Activated T-helper 2 cell treated with anti-CD3 and anti-CD28 coated beads, Interferon-gamma antibody, Interleukin-2, Interleukin-4, amounts not matched to agents 10 μg/mL and 5 μg/mL and 100 μg/mL, durations not matched to agents 14 hours and 24 hours and 36 hours (primary cell): ENCODE measurements around the gene PTPRN2. TPM values are rescaled to one million over a fixed set of nuclear protein-coding genes. Genes with fewer than 3 reads are reported as not detected.

Source experiments
- DNase-seq: peaks from one replicate; pipeline ENCODE4 v3.0.0; 2021; ENCODE audit warnings: low spot score
- H3K27ac Mint-ChIP-seq: one replicate; pipeline ENCODE4 v1.8.0; 2021; ENCODE audit warnings: mixed read lengths
- H3K27me3 Mint-ChIP-seq: one replicate; pipeline ENCODE4 v1.8.0; 2021; ENCODE audit warnings: low read depth, mixed read lengths
- H3K36me3 Mint-ChIP-seq: one replicate; pipeline ENCODE4 v1.8.0; 2021; ENCODE audit warnings: low read depth, mixed read lengths
- H3K4me1 Mint-ChIP-seq: one replicate; pipeline ENCODE4 v1.8.0; 2021; ENCODE audit warnings: low read depth, mixed read lengths
- H3K4me3 Mint-ChIP-seq: one replicate; pipeline ENCODE4 v1.8.0; 2021; ENCODE audit warnings: low read depth, mild to moderate bottlenecking, moderate library complexity, mixed read lengths
- H3K9me3 Mint-ChIP-seq: one replicate; pipeline ENCODE4 v1.8.0; 2021; ENCODE audit warnings: mixed read lengths
- intact Hi-C: fragments of 100-400 bp; cut with micrococcal nuclease; formaldehyde crosslinking; loops from one replicate; pipeline ENCODE4 v1.15.1; 2023
- total RNA-seq: library from RNA; stranded (reverse); gene quantifications from 2 replicates; pipeline ENCODE4 v1.2.3, GENCODE V29; 2022

Gene PTPRN2
- total RNA-seq, 1 donor from 2014 or later, result 1.3 TPM

DNA sequence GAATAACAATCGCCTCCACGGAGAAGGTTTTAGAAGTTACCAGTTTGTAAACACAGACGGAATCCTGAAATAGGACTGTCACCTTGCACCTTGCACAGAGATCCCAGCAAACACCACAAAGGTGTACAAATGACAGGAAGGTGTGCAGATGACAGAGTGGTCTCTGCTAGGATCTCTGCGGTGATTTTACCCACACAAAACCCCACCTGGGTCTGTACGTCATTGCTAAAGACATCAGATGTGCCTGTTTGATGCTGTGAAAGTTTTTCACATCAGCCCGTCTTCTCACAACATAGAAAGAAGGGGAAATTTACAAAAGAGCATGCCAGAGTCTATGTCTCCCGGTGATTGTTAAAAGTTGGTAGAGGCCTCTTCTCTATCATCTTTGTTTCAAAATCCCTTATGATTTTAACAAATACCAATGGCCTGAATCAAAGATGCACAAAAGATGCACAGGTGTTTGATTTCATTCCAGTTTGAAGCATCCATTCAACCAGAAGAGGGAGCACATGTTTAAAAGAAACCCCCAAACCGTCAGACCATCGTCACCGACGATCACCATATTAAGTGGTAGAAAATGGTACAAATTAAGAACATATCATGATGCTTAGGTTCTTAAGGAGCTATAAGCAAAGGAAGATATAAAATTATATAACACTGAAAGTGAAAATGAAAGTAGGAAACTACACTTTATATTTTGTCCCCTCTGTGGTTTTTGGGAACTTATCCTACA, 576.5 kb downstream of the PTPRN2 start:
- intact Hi-C loops, result no loop called here
- Mint-ChIP-seq H3K4me1 (no peaks in the 10 kb centered on the region), H3K4me3 (no peak overlapping the region), H3K27ac (no peak overlapping the region), H3K9me3 (no peaks in the 10 kb centered on the region), H3K36me3 (no peaks in the 10 kb centered on the region), H3K27me3 (no peaks in the 10 kb centered on the region)
- no peak for DNase-seq

DNA sequence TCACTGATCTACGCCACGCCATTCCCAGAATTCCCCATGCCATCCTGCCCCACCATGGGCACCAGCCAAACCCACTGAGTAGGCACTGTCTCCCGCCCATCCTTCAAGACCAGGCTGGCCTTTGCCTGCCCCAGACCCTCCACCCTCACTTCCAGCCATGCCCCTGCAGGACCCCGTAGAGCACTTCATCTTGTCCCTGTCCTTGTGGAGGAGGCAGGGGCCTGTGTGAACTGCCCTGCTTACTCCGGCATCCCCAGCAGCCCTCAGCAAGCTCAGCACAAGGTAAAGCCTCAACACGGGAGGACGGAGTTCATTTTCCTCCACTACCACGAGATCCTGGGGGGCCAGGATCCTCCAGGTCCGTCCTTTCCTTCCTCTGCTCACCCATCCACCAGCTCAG, 577.7 kb downstream of the PTPRN2 start:
- Mint-ChIP-seq H3K27me3 (no peaks in the 10 kb centered on the region), H3K9me3 (no peaks in the 10 kb centered on the region), H3K4me1 (no peaks in the 10 kb centered on the region), H3K4me3 (no peak overlapping the region), H3K36me3 (no peaks in the 10 kb centered on the region), H3K27ac (no peak overlapping the region)
- DNase-seq, result no peak
- intact Hi-C loops, result no loop called here

DNA sequence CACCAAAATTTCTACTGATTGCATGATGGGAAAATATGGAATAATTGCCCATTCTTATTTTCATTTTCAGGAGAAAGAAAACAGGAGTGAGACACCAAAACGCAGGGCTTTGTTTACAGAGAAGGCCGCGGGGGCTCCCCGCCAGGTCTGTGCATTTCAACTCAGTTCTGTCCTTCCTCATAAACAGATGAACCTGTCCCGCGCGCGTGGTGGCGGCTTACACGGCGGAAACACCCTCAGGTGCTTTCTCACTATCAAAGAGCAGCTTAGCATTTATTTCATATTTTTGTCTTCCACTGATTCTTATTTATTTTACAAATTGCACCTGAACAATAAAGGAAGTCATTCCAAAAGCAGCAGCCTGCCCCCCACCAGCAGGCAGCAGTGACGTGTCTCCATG, 579.4 kb downstream of the PTPRN2 start:
- Mint-ChIP-seq H3K4me1 (no peaks in the 10 kb centered on the region), H3K36me3 (no peaks in the 10 kb centered on the region), H3K27me3 (no peaks in the 10 kb centered on the region), H3K27ac (no peak overlapping the region), H3K9me3 (no peaks in the 10 kb centered on the region), H3K4me3 (no peak overlapping the region)
- no peak for DNase-seq
- intact Hi-C loops, result no loop called here

DNA sequence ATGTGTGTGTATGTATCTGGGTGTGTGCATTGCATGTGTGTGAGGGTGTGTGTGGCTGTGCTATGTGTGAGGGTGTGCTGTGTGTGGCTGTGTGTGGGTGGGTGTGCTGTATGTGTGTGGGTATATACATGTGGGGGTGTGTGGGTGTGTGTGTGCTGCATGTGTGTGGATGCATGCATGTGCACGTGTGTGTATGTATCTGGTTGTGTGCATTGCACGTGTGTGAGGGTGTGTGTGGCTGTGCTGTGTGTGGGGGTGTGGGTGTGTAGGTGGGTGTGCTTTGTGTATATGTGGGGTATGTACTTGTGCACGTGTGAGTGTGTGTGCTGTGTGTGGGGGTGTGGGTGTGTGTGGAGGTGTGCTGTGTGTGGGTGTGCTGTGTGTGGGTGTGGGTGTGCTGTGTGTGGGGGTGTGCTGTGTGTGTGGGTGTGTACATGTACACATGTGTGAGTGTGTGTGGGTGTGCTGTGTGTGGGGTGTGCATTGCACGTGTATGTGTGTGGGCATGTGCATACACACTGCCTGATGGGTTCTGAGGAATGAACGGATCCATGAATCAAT, 579.8 kb downstream of the PTPRN2 start:
- DNase-seq, result no peak
- no peak overlapping the region for H3K27ac Mint-ChIP-seq
- H3K9me3 Mint-ChIP-seq, result no peaks in the 10 kb centered on the region
- no peaks in the 10 kb centered on the region for H3K27me3 Mint-ChIP-seq
- H3K4me3 Mint-ChIP-seq, result no peak overlapping the region
- no peaks in the 10 kb centered on the region for H3K36me3 Mint-ChIP-seq
- H3K4me1 Mint-ChIP-seq, result no peaks in the 10 kb centered on the region
- intact Hi-C loops, result no loop called here

DNA sequence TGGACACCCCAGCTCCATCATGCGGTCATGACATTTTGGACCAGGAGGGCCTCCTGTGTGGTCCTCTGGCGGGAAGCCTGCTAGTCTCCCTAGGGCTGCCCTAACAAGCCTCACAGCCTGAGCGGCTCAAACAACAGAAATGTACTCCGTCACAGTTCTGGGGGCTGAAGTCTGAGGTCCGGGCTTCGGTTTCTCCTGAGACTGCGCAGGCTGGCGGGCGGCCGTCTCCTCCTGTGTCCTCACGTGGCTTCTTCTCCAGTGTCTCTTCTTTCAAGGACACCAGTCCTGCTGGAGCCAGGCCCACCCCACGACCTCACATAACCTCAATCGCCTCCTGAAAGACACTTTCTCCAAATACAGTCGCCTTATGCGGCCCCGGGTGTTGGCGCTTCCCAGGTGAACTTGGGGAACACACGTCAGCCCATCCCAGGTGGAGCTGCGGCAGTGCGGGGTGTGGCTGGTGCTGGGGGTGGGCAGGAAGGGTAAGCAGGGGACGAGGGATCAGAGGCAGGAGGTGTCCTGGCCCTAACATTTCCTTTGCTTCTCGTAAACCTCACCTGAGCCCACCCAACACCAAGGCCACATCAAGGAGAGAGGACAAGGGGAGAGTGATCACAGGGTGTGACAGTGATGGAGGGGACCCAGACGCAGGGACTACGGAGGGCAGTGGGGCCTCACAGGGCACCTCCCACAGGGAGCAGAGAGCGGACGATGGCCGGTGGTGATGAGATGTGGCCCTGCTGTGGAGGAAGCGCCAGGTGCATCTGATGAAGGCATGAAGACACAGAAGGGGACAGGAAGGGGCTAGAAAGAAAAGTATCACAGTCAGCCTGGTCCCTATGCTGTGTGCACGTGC, 580.6 kb downstream of the PTPRN2 start:
- Mint-ChIP-seq H3K36me3 (no peaks in the 10 kb centered on the region), H3K27me3 (no peaks in the 10 kb centered on the region), H3K4me1 (no peaks in the 10 kb centered on the region), H3K4me3 (no peak overlapping the region), H3K27ac (no peak overlapping the region), H3K9me3 (no peaks in the 10 kb centered on the region)
- intact Hi-C loops, result no loop called here
- DNase-seq, result no peak

DNA sequence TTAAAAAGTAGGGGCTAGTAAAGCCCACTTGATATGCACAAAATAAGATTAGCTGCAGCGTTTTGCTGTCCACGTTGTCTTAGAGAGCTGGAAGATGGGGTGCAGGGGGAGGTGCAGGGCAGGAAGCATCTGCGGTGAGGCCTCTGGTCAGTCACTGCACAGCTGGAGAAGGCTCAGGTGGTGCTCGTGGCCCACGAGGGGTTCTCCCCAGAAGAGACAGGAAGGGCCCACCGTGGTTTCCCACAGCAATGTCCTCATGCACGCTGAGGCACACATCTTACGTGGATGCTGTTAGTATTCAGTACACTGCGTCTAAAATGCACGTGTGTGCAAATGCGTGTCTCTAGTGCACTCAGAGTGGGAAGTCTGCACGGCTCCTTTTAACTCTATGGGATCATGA, 582.1 kb downstream of the PTPRN2 start:
- H3K36me3 Mint-ChIP-seq, result no peaks in the 10 kb centered on the region
- no peaks in the 10 kb centered on the region for H3K27me3 Mint-ChIP-seq
- intact Hi-C loops, result no loop called here
- H3K4me3 Mint-ChIP-seq, result no peak overlapping the region
- H3K4me1 Mint-ChIP-seq, result no peaks in the 10 kb centered on the region
- no peak overlapping the region for H3K27ac Mint-ChIP-seq
- no peak for DNase-seq
- H3K9me3 Mint-ChIP-seq, result no peaks in the 10 kb centered on the region

DNA sequence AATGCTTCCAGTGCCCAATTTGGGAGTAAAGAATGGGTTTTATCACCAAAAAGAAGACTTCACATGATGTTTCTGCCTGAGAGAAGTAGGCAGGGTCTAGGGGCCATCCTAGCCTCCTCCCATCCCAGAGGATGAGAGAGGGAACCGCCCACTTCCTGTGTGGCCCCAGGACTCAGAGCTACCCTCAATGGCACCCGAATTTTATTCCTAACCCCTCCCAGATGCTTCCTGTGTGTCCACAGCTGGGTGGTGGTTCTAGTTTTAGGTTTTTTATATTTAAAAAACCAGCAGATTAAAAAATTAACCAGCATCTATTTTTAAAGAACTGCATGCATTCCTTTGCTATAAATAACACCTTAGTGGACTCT, 583.5 kb downstream of the PTPRN2 start:
- Mint-ChIP-seq H3K27me3 (no peaks in the 10 kb centered on the region), H3K36me3 (no peaks in the 10 kb centered on the region), H3K4me3 (no peak overlapping the region), H3K27ac (no peak overlapping the region), H3K9me3 (no peaks in the 10 kb centered on the region), H3K4me1 (no peaks in the 10 kb centered on the region)
- intact Hi-C loops, result no loop called here
- DNase-seq, result no peak

DNA sequence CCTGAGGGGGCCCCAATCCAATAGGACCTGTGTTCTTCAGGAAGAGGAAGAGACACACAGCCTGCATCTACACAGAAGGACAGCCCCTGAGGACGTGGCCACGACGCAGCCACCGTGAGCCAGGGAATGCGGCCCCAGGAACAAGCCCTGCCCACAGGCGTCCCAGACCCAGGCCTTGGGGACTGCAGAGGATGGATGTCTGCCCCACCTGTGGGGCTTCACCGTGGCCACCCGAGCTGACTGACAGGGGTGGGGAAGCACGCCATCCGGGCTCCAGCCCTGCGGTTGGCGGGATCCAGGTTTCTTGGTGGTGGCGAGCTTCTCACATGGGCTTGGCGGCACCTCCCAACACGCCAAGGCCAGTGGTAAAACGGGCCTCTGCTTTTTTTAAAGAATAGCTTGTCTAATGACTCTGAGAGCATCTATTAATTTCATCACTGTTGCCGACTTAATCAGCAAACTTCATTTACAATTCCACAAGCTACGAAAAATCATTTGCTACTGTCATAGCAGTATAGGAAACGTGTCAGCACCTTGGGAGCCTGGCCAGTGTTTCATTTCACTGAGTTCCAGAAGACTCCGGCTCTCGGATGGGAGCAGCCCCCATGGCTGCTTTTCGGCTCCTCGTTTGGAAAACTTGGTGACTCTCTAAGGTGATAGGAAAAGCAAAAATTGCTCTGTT, 584.0 kb downstream of the PTPRN2 start:
- intact Hi-C loops, result no loop called here
- no peaks in the 10 kb centered on the region for H3K9me3 Mint-ChIP-seq
- no peak overlapping the region for H3K27ac Mint-ChIP-seq

DNA sequence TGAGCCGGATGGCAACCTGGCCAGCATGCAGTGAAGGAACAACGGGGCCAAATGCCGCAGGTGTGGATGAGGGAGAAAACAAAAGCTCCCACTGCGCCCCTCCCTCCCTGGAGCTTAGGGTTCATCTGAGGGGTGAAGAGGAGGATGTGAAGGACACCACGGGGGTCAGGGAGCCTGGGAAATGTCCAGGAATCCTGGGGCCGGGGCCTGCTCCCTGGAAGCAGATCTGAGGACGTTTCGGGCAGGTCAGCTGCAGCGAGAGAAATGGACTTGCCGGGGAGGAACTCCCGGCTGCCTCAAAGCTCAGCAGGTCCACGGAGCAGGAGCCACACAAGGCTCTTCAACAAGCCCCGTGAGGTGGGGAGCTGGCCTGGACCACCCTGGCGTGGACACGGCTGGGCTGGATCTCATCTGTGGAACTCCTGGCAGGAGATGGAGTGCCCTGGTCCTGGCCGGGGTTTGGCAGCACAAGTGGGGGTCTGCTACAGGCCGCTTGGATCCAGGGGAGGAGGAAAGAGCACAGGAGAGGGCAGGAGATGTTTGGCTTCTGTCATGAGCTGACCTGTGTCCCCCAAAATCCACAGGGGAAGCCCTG, 585.0 kb downstream of the PTPRN2 start:
- intact Hi-C loops, result no loop called here
- no peaks in the 10 kb centered on the region for H3K4me1 Mint-ChIP-seq
- H3K27me3 Mint-ChIP-seq, result no peaks in the 10 kb centered on the region
- no peak overlapping the region for H3K4me3 Mint-ChIP-seq
- DNase-seq, result no peak
- no peaks in the 10 kb centered on the region for H3K36me3 Mint-ChIP-seq
- H3K27ac Mint-ChIP-seq, result no peak overlapping the region
- H3K9me3 Mint-ChIP-seq, result no peaks in the 10 kb centered on the region

More for the DNA sequence above, 584.0 kb downstream of the PTPRN2 start:
- Mint-ChIP-seq H3K4me3 (no peak overlapping the region), H3K4me1 (no peaks in the 10 kb centered on the region), H3K36me3 (no peaks in the 10 kb centered on the region), H3K27me3 (no peaks in the 10 kb centered on the region)
- no peak for DNase-seq

DNA sequence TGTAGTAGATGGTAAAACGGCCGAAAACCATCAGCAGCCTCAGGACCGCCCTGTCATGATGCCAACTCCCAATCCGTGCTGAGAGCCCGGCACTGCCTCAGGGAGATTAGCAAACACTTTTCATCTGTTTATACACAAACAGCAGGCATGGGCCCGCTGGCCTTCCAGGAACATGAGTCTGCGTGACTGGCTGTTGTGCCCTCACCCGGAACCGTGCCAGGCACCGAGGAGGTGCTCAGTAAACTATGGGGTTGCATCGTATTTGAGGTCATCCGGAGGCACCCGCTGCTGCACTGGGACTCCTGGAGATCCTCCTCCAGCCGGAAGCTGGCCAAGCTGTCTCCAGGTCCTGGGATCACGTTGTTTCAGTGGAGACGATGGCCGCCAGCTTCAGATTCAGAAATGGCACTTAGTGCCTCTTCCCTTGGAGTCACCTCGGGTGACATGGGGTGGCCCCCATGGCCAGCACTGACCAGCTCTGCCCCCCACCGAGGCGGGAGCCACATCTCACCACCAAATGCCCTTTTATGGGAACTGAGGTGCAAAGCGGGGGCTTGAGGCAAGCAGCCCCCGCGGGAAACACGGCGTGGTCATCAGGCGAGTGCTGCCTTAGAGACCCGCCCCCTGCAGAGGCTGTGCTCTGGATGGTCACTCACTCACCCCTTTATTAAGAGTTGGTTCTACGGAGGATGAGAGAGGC, 585.9 kb downstream of the PTPRN2 start:
- Mint-ChIP-seq H3K9me3 (no peaks in the 10 kb centered on the region), H3K27ac (no peak overlapping the region), H3K4me1 (no peaks in the 10 kb centered on the region), H3K27me3 (no peaks in the 10 kb centered on the region), H3K4me3 (no peak overlapping the region), H3K36me3 (no peaks in the 10 kb centered on the region)
- no peak for DNase-seq
- intact Hi-C loops, result no loop called here

DNA sequence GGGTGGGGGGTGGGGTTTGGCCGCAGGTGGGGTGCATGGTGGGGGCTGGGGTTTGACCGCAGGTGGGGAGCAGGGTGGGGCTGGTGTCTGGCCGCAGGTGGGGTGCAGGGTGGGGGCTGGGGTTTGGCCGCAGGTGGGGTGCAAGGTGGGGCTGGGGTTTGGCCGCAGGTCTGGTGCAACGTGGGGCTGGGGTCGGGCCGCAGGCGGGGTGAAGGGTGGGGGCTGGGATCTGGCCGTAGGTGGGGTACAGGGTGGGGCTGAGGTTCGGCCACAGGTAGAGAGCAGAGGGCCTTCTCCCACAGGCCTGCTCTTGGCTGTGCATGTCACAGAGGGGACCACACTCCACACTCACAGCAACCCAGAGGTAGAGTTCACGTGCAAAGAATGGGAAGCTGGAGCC, 586.6 kb downstream of the PTPRN2 start:
- H3K4me3 Mint-ChIP-seq, result no peak overlapping the region
- intact Hi-C loops, result no loop called here
- no peaks in the 10 kb centered on the region for H3K9me3 Mint-ChIP-seq
- H3K4me1 Mint-ChIP-seq, result no peaks in the 10 kb centered on the region
- no peak for DNase-seq
- H3K36me3 Mint-ChIP-seq, result no peaks in the 10 kb centered on the region
- H3K27me3 Mint-ChIP-seq, result no peaks in the 10 kb centered on the region
- no peak overlapping the region for H3K27ac Mint-ChIP-seq

DNA sequence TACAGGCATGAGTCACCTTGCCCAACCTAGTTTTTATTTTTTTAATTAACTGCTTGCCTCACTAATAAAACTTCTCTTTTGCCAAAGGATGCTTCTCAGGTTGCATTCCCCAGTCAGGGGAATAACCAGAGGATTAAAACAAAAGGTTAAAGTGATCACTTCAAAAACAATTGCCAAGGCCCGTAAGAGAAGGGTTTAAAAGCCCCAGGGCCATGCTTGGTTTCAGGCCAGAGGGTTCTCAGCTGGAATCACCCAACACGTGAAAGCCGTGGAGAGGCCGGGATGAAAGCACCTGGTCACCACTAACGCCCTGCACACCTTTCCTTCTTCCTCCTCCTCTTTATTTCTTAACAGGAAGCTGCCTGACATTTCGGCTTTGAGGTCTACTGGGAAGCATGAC, 587.5 kb downstream of the PTPRN2 start:
- H3K4me1 Mint-ChIP-seq, result no peaks in the 10 kb centered on the region
- H3K27ac Mint-ChIP-seq, result no peak overlapping the region
- H3K27me3 Mint-ChIP-seq, result no peaks in the 10 kb centered on the region
- no peaks in the 10 kb centered on the region for H3K9me3 Mint-ChIP-seq
- H3K36me3 Mint-ChIP-seq, result no peaks in the 10 kb centered on the region
- intact Hi-C loops, result no loop called here
- H3K4me3 Mint-ChIP-seq, result no peak overlapping the region
- no peak for DNase-seq
